Measurements from ENCODE around the gene KIF4B.
"Not testable (repeated sequence)": the region's sequence is repeated elsewhere in the genome, so short reads cannot be mapped to it uniquely, and the experiment has no call there.

Gene KIF4B, protein sequence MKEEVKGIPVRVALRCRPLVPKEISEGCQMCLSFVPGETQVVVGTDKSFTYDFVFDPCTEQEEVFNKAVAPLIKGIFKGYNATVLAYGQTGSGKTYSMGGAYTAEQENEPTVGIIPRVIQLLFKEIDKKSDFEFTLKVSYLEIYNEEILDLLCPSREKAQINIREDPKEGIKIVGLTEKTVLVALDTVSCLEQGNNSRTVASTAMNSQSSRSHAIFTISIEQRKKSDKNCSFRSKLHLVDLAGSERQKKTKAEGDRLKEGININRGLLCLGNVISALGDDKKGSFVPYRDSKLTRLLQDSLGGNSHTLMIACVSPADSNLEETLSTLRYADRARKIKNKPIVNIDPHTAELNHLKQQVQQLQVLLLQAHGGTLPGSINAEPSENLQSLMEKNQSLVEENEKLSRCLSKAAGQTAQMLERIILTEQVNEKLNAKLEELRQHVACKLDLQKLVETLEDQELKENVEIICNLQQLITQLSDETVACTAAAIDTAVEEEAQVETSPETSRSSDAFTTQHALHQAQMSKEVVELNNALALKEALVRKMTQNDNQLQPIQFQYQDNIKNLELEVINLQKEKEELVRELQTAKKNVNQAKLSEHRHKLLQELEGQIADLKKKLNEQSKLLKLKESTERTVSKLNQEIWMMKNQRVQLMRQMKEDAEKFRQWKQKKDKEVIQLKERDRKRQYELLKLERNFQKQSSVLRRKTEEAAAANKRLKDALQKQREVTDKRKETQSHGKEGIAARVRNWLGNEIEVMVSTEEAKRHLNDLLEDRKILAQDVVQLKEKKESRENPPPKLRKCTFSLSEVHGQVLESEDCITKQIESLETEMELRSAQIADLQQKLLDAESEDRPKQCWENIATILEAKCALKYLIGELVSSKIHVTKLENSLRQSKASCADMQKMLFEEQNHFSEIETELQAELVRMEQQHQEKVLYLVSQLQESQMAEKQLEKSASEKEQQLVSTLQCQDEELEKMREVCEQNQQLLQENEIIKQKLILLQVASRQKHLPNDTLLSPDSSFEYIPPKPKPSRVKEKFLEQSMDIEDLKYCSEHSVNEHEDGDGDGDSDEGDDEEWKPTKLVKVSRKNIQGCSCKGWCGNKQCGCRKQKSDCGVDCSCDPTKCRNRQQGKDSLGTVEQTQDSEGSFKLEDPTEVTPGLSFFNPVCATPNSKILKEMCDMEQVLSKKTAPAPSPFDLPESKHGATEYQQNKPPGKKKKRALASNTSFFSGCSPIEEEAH

DNA sequence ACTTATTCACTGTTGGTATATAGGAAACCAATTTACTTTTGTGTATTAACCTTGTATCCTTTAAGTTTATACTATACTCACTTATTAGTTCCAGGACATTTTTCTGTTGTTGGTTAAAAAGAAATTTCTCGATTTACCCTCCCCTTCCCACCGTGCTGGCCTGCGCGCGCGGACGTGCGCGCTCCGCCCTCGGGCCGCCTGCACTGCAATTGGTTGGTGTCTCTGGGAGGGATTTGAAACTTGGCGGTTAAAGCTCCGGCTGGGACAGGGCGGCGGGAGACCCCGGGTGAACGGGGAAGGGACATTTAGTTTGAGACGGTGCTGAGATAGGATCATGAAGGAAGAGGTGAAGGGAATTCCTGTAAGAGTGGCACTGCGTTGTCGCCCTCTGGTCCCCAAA is at the start of gene KIF4B:
TSS of gene KIF4B (plus strand) at position 230 of the 400 bp plus-strand sequence. CDS start at position 335, 105 bp downstream.
- DNase-seq, result no peak

DNA sequence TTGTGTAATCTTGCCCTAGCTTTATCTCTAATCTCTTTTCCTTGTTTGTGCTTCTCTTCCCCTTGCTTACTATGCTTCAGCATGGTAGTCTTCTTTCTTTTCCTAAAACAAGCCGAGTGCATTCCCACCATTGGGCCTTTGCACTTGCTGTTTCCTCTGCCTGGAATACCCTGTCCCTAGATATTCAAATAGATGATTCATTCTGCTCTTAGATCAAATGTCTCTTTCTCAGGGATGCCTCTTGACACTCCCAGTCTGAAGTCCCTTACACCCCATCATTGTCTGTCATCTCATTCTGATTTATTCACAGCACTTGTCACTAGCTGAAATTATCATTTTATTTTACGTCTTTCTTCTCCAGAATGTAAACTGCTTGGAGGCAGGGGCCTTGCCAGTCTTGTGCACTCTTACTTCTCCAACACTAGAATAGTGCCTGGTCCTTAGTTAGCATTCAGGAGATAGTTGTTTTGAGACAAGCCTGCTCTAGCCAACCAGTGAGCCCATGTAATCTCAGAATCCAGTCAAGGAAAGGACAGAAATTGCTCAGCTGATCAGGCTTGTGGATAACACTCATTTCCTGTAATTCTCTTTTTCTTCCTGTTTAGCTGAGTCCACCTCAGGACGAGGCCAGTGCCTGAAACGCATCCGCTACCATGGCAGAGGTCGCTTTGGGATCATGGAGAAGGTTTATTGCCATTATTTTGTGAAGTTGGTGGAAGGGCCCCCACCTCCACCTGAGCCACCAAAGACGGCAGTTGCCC is 47.3 kb upstream of the KIF4B start:
- DNase-seq, result no peak

DNA sequence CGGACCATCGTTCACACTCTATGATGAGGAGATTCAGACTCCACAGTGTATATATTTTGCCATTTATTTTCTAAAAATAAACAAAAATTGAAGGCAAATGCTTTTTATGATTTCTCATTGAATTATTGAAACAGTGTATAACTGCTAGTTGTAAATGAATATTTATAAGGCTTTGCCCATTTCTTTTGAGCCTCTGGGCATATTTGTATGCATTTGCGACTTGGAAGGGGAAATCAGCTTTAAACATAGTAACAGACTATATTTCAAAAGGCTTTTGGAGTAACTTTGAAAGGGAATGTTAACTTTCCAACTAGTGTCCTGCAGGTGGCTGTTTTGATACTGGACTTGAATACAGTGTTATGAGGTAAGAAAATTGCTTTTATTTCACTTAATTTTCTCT is 46.7 kb upstream of the KIF4B start:
- DNase-seq, result no peak

DNA sequence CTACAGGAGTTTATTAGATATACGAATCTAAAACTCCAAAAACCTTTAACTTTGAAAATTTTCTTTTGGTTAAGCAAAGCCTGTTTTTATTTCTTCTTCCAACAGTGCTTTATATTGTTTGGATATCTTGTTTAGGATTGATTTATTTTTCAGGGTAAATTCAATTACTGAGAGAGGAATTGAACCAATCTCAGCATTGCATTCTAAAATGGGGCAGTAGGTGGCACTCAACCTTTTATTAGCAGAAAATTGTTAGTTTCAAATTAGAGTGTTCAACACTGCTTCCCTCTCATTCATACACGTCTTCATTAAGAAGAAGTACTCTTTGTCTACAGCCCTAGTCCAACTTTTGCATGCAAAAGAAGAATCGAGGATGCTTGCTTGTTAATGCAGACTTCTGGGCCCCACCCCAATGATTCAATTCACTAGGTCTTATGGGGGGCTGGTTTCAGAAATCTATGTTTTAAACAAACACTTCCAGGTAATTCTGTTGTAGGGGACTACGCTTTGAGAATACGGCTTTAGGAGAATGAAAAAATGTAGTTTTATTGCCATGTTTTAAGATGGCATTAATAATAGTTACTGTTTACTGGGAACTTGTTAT is 46.0 kb upstream of the KIF4B start:
- DNase-seq, result peak; percentile 22

DNA sequence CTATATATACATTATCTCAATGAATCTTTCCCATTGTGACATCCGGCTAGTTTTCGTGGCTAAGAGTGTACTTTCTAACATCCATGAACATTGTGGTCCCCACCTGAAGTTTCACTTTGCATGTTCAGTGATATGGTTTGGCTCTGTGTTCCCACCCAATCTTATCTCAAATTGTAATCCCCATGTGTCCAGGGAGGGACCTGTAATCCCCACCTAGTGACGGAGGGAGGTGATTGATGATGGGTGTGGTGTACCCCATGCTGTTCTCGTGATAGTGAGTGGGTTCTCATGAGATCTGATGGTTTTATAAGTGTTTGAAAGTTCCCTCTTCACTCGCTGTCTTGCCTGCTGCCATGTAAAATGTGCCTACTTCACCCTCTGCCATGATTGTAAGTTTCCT is 44.6 kb upstream of the KIF4B start:
- DNase-seq, result no peak

DNA sequence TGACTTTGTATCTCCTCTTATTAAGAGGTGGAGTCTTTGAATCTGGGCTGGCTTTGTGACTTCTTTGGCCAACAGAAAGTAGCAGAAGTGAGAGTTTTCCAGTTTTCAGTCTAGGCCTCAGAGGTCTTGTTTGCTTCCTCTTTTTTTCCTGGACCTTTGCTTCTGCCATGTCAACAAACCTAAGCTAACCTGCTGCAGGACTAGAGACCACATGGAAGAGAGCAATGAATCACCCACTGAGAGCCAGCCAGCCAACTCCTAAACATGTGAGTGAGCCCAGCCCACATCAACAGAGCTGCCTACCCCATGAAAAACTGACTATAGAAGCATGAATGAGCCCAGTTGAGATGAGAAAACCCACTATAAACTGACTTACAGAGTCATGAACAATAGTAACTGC is 42.8 kb upstream of the KIF4B start:
- DNase-seq, result no peak

DNA sequence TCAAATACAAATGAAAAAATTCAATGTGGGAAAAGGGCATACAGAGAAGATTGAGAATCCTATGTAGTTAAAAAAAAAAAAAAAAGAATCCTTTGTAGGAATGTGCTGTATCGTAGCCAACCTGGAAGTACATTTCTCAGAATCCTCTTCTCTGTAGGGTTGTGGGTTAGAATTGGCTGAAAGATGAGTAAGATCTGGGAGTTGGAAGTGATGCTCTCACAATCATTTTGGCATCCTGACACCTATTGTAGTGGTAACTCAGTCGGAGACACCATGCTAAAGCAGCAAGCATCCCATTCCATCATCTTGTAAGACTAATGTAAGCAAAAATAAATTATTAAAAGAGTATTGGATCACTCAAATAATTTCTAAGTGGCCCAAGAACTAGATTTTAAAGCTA is 42.1 kb upstream of the KIF4B start:
- no peak for DNase-seq

DNA sequence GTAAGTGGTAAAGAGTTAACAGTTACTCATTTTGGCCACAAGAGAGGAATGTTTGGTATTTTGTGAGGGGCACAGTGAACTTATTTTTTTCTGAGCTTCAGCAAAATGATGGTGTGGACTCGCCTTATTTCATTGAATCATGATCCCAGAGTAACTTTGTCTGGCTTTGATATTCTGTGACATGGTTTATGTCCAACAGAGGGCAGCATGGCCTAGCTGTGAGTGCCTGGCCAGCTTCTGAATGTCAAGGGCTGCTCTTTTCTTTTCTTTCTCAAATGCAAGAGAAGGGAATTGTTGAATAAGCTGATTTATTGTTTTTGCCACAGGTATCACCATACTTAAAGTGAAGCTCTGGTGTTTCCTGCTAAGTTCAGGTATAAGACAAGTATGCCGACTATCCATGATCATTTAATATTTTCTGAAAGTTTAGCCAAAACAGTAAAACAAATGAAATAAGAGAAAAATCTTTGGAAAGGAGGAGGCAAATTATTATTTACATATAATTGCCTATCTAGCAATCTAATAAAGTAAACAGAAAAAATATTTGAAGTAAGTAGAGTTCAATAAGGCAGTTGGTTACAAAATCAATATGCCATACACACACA is 41.0 kb upstream of the KIF4B start:
- no peak for DNase-seq

DNA sequence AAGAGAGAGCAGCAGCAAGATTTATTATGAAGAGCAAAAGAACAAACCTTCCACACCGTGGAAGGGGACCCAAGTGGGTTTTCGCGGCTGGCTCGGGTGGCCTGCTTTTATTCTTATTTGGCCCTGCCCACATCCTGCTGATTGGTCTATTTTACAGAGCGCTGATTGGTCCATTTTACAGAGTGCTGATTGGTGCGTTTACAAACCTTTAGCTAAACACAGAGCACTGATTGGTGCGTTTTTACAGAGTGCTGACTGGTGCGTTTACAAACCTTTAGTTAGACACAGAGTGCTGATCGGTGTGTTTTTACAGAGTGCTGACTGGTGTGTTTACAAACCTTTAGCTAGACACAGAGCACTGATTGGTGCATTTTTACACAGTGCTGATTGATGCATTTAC is 37.5 kb upstream of the KIF4B start:
- DNase-seq, result not testable (repeated sequence)

DNA sequence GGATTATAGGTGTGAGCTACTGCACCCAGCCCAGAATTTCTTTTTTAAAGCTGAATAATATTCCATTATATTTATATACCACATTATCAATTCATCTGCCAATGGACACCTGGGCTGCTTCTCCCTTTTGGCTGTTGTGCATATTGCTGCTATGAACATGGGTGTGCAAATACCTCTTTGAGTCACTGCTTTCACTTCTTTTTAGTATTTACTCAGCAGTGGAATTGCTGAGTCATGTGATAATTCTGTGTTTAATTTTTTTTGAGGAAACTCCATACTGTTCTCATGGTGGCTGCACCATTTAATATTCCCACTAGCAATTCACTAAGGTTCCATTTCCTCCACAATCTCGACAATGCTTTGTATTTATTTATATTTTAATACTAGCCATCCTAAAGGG is 36.1 kb upstream of the KIF4B start:
- DNase-seq, result peak; percentile 15

DNA sequence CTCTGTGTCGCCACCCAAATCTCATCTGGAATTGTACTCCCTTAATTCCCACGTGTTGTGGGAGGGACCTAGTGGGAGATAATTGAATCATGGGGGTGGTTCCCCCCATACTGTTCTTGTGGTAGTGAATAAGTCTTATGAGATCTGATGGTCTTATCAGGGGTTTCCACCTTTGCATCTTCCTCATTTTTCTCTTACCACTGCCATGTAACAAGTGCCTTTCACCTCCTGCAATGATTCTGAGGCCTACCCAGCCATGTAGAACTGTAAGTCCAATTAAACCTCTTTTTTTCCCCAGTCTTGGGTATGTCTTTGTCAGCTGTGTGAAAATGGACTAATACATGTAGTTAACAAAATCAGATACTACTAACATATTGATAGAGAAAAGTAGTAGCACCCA is 35.3 kb upstream of the KIF4B start:
- DNase-seq, result not testable (repeated sequence)

DNA sequence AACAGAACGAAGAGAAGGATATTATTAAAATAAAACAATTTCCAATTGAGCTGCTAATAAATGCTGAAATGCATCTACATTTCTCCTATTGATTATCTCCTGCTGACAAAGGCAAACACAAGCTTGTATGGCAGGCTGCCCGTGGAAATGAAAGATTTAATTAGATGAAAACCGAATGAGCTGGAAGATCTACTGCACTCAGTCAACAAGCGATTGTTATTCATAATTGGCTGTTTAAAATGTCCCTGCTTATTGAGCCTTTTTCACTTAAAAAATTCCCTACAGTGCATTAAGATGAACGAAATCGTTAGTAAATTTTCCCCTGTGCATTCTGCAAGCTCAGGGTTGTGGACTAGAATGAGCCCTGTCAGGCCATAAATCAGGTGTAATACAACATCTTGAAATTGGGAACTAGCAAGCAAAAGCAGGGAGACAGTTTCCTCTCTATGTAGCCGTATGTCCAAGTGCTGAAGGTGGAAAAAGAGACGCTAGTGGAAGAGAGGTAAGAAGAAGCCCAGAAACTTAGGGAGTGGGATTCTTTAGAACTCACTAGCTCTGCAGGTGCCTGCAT is 28.5 kb upstream of the KIF4B start:
- DNase-seq, result no peak

DNA sequence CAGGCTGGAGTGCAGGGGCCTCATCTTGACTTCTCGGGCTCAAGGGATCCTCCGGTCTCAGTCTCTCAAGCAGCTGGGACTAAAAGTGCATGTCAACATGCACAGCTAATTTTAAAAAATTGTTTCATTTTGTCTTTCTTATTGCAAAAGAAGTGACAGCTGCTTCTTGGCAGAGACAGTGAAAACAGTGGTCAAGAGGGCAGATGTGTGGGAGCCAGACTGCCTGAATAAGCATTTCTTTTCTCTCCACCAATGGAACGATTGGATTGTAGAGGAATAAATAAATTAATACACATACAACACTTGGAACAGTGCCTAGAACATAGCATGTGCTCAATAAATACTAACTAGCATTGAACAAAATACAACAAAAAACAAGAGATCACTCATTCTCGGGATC is 27.4 kb upstream of the KIF4B start:
- no peak for DNase-seq

DNA sequence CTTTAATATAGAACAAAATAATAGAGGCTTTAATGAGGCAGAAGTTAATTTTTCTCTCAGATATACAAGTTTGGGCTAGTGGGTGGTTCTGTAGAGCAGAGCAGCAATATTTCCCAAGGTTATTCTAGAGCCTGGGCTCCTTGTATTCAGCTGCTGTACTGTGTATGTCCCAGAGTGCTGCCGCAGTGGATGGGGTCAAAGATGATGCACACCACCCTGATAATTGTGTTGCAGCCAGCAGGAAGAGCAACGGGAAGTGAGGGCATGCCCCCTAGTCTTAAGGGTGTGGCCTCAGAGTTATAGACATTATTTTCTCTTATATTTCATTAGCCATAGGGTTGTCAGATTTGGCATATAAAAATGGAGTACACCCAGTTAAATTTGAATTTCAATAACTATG is 23.9 kb upstream of the KIF4B start:
- DNase-seq, result no peak

DNA sequence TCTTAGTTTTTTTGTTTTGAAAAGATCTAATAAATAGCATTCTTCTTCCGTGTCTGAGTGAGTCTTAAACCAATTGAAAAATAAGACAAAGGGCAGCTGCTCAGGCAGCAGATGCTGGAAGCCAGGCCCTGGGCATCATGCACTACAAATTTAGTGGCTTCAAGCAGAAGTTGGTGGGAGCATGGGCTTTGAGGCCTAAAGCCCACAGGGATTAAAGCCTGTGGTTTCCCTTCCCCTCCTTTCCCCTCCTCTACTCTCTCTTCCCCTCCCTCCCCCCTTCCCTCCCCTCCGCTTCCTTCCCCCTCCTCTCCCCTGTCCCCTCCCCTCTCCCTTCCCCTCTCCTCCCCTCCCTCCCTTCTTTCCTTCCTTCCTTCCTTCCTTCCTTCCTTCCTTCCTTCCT is 20.1 kb upstream of the KIF4B start:
- DNase-seq, result no peak

DNA sequence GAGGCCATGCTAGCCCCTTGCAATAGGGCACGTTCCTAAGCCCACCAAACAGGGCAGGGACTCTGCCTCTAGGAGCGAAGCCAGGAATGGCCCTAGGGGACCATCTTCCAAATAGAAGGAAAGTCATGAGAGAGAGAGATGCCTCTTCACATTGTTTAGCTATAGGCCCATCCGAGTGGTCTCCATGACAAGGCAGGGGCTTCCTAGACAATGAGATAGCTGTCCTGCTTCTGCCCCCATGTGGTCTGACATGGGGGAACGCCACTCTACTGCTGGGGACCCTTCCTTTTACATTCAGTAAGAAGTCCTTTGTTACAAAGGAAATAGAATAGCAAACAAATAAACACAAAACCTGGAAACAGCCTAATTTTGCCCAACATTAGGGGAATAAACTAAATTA is 17.9 kb upstream of the KIF4B start:
- no peak for DNase-seq

DNA sequence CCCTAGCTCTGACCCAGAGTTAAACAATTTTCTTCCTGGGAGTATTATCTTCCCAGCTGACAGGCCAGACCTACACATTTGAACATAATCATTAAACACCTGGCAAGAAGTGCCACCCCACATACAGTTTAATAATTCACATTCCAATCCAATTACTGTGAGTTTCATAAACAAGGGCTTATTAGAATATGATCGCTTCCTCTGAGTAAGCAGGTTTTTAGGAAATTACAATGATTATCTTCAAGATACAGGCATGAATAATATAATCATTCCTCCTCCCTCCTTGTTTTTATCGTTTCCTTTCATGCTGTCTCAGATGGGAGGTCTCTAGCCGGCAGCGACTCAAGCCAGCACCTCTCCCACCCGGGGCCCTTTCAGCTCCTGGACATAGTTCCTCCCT is 15.8 kb upstream of the KIF4B start:
- DNase-seq, result no peak

DNA sequence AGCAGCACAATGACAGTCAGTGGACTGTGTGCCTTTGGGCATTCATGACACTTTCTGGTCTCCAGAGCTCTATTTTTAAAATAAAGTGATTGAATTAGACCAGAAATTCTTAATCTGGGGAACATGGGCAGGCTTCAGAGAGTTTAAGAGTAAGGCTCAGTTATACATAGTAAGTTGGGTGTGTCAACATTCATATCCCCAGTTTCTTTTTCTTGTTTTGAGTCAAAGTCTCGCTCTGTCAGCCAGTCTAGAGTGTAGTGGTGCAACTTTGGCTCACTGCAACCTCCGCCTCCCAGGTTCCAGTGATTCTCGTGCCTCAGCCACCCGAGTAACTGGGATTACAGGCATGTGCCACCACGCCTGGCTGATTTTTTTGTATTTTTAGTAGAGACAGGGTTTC is 13.7 kb upstream of the KIF4B start:
- DNase-seq, result no peak

DNA sequence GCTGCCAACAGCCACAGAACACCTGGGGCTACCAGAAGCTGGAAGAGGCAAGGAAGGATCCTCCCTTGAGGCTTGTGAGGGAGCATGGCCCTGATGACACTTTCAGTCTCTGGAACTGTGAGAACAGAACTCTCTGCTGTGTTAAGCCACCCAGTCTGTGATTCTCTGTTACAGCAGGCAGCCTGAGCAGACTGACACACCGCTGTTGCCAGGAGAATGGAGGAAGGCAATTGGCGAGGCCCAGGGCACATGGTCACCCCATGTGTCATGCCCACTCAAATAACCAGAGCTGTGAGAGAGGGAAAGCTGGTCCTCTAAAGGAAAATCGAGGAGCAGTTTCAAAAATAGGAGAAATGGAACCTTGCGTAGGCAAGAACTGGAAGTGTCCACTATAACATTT is 12.0 kb upstream of the KIF4B start:
- no peak for DNase-seq

DNA sequence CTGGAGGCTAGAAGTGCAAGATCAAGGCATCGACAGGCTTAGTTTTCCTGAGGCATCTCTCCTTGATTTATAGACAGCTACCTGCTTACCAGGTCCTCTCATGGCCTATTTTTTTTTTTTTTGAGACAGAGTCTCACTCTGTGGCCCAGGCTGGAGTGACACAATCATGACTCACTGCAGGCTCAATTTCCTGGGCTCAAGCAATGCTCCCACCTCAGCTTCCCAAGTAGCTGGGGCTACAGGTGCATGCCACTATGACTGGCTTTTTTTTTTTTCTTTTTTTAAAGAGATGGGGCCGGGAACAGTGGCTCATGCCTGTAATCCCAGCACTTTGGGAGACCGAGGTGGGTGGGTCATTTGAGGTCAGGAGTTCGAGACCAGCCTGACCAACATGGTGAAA is 10.8 kb upstream of the KIF4B start:
- not testable (repeated sequence) for DNase-seq

DNA sequence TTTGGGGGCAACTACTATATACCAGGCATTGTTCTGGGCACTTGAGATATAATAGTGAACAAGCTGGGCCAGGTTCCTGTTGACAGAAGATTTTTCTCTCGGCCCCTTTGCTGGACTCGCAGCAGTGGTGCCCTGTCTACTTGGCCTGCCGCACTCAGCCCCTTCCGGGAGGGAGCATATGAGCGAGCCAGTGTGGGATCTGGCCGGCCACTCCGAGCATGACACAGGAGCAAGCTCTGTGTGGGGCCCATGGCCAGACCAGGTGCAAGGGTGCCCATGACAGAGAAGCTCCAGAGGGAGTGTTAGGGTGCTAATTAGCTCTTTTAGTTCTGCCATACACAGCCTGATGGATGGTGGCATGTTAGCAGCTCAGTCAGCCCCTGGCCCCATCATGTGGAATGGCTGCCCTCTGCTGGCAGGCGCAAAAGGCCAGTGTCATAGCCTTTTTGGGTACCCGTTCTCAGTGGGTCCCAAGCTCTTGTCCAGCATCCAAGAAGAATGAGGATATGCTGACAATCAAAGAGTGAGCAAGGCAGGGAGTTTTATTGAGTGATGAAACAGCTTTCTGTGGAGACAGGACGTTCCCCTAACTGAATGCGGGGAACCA is 9.3 kb upstream of the KIF4B start:
- peak; percentile 33 for DNase-seq

All from suppressor macrophage treated with lipopolysaccharide for 4 hours (primary cell).